Calu3 (cell line): ENCODE results near the gene MYOM1. TPM values are rescaled to one million over a fixed set of nuclear protein-coding genes. Genes with fewer than 3 reads are reported as not detected.
A peak's percentile ranks its signal among the peaks of the same experiment; 100 is the strongest.

Experiments used
- BruUV-seq: library from RNA; stranded (reverse); fragments of 400-500 nt; replicated peaks from 2 replicates; lab custom pipeline; 2021; lab: Mats Ljungman, UMichigan
- CTCF ChIA-PET: fragments of 300-600 bp; sonication (Branson Sonifier 250); formaldehyde crosslinking; loops from one replicate; lab custom pipeline; 2022; ENCODE audit warnings: antibody characterized with exemption; lab: Charles Lee
- DNase-seq: peaks from one replicate; pipeline ENCODE4 v3.0.0; 2022
- H3K27ac Mint-ChIP-seq: one replicate; pipeline ENCODE4 v1.8.0; 2022; ENCODE audit warnings: mixed read lengths; ENCODE audit not compliant: unreplicated experiment
- H3K27me3 Mint-ChIP-seq: one replicate; pipeline ENCODE4 v1.8.0; 2022; ENCODE audit warnings: mixed read lengths; ENCODE audit not compliant: unreplicated experiment
- H3K36me3 Mint-ChIP-seq: one replicate; pipeline ENCODE4 v1.8.0; 2022; ENCODE audit warnings: mild to moderate bottlenecking, moderate library complexity, mixed read lengths; ENCODE audit not compliant: insufficient read depth, unreplicated experiment
- H3K4me1 Mint-ChIP-seq: one replicate; pipeline ENCODE4 v1.8.0; 2022; ENCODE audit warnings: mild to moderate bottlenecking, low read depth, mixed read lengths; ENCODE audit not compliant: unreplicated experiment
- H3K4me3 Mint-ChIP-seq: one replicate; pipeline ENCODE4 v1.8.0; 2022; ENCODE audit warnings: mild to moderate bottlenecking, low read depth, moderate library complexity, mixed read lengths; ENCODE audit not compliant: unreplicated experiment
- H3K9me3 Mint-ChIP-seq: one replicate; pipeline ENCODE4 v1.8.0; 2022; ENCODE audit warnings: low read depth, mixed read lengths; ENCODE audit not compliant: unreplicated experiment
- intact Hi-C: fragments of 100-400 bp; cut with micrococcal nuclease; formaldehyde crosslinking; loops from one replicate; pipeline ENCODE4 v1.10.0; 2022; ENCODE audit not compliant: unreplicated experiment
- total RNA-seq: library from RNA; stranded (reverse); gene quantifications from 2 replicates; pipeline ENCODE4 v1.2.3, GENCODE V29; 2022
- TF ChIP-seq, protein P1 (sequence below): fragments of 200-600 bp; IDR thresholded peaks from one replicate; pipeline ENCODE4 v1.8.0; 2022; ENCODE audit warnings: antibody characterized with exemption; ENCODE audit not compliant: unreplicated experiment

Gene MYOM1
- total RNA-seq, 1 experiment from 2014 or later, result 16.5 TPM

DNA sequence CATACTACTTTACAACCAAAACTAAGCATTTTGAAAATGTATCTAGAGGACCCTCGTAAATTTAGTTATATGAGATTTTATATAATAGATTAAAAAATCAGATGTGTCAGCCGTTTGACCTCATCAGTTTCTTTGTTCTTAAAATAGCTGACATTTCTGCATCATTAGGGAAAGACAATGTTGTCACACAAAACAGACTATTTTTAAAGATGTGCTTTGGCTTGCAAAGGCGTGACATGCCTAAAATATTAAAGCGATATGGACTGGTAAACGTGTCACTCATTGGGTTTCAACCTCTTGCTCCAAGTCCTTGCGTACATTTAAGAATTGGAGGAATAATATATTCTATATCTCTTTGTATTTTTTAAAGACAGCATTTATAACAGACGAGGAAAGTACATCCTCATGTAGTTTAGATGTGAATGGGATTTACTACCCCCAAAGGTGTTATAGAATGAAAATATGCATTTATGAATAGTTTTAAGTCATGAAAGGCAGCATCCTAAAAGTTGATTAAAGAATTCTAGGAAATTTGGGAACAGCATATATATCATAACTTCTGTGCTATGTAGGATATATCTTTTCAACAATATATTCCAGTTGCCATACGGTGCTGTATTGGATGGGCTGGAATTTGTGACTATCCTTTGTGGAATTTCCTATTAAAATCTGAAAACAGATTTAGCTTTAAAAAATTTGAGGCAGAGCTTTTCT lies 31.6 kb upstream of the MYOM1 start:
- H3K4me1 Mint-ChIP-seq, result peaks cover 42% of the 10 kb centered on the region
- H3K4me3 Mint-ChIP-seq, result peak overlapping the region; percentile 49
- BruUV-seq, result no TSS peak
- TF ChIP-seq, protein P1, sequence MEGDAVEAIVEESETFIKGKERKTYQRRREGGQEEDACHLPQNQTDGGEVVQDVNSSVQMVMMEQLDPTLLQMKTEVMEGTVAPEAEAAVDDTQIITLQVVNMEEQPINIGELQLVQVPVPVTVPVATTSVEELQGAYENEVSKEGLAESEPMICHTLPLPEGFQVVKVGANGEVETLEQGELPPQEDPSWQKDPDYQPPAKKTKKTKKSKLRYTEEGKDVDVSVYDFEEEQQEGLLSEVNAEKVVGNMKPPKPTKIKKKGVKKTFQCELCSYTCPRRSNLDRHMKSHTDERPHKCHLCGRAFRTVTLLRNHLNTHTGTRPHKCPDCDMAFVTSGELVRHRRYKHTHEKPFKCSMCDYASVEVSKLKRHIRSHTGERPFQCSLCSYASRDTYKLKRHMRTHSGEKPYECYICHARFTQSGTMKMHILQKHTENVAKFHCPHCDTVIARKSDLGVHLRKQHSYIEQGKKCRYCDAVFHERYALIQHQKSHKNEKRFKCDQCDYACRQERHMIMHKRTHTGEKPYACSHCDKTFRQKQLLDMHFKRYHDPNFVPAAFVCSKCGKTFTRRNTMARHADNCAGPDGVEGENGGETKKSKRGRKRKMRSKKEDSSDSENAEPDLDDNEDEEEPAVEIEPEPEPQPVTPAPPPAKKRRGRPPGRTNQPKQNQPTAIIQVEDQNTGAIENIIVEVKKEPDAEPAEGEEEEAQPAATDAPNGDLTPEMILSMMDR, result no peak
- H3K9me3 Mint-ChIP-seq, result no peaks in the 10 kb centered on the region
- H3K27me3 Mint-ChIP-seq, result no peaks in the 10 kb centered on the region
- H3K27ac Mint-ChIP-seq, result peak overlapping the region; percentile 58
- CTCF ChIA-PET, result interaction anchor here (0.8 to 0.9 kb wide), 2 partner anchors 41 to 376 kb away, joined by 3 read pairs; no protein-coding TSS in a partner anchor
- no peak for DNase-seq
- H3K36me3 Mint-ChIP-seq, result peaks cover 91% of the 10 kb centered on the region
- intact Hi-C loops, result no loop called here

DNA sequence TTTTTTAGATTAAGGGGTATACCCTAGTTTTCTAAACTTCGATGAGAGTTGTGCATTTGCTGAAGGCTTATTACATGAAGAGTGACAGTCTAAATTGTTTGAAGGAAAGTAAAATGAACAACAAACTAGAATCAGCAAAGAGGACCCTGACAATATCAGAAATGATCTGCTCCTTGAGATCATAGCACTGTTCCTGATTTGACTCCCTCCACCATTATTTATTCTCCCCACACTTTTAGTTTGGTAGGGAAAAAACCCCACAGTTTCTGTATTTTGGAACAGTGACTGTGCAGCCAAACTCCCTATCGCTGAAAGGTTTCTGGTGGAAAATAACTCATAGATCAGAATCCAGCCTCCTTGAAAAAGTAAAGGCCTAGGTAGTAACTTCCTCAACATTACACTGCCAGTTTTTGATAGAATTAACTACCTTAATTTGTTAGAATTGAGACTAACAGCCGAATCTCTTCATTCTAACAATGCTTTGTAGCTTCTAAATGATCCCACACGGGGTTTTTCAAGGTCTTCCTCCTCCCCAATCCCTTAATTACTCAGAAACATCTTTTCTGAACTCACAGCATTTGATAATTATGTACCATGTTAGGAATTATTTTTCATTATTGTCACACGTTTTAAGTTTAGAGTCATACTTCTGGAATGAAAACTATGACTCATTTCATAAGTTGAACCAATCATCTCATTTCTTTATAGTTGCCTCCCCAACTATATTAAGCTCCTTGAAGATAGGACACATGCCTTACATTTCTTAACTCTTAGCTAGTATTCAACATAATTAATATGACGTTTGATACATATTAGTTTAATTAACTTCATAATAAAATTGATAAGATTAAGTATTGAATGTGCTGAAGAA lies 30.7 kb upstream of the MYOM1 start:
- intact Hi-C loops, result no loop called here
- Mint-ChIP-seq H3K36me3 (peaks cover 91% of the 10 kb centered on the region), H3K4me1 (peaks cover 43% of the 10 kb centered on the region), H3K27me3 (no peaks in the 10 kb centered on the region), H3K27ac (peak overlapping the region; percentile 83), H3K9me3 (no peaks in the 10 kb centered on the region), H3K4me3 (peak overlapping the region; percentile 79)
- TF ChIP-seq, protein P1, result no peak
- no peak for DNase-seq
- BruUV-seq, result TSS peak; percentile 15
- CTCF ChIA-PET, result interaction anchor here (0.8 to 0.9 kb wide), 2 partner anchors 40 to 375 kb away, joined by 3 read pairs; no protein-coding TSS in a partner anchor

DNA sequence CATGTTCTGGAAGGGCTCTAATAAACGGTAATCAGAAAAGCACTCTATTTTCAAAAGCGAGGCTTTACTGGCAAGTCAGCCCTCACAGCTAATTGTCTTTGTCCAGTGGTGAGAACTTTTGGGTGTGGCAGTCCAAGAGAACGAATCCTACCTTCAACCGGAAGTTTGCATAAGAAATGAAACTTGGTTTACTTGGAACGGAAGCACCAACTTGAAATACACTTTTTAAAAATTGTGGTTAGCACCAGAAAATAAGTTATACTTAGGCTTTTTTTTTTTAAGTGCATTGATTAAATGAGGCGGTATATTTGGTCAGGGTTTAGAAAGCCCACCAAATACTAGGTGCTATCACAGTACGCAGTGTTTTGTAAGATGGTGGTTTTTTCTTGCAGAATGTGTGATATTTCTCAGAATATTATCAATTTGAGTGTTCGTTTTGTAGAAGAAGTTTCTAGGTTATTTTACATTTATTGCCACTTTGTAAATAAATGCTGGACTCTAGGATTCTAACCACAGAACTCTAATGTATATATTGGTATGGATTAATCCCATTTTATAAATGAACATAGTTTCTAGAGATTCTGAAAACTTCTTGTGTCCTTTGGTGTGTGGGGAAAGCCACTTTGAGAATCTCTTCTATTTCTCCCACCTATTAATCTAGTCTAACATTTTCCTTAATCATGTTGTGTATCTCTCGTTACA lies 29.0 kb upstream of the MYOM1 start:
- peaks cover 38% of the 10 kb centered on the region for H3K4me1 Mint-ChIP-seq
- intact Hi-C loops, result loop anchor here (5.0 to 10.0 kb wide), 7 partner anchors 37 to 312 kb away; no protein-coding TSS in a partner anchor
- H3K4me3 Mint-ChIP-seq, result peak overlapping the region; percentile 79
- TF ChIP-seq, protein P1, result no peak
- BruUV-seq, result TSS peak; percentile 60
- H3K36me3 Mint-ChIP-seq, result peaks cover 74% of the 10 kb centered on the region
- H3K27ac Mint-ChIP-seq, result peak overlapping the region; percentile 83
- DNase-seq, result peak; percentile 30
- H3K9me3 Mint-ChIP-seq, result no peaks in the 10 kb centered on the region
- CTCF ChIA-PET, result interaction anchor here (1.2 to 1.8 kb wide), 3 partner anchors 15 to 39 kb away, joined by 3 to 5 read pairs (median 4); no protein-coding TSS in a partner anchor
- no peaks in the 10 kb centered on the region for H3K27me3 Mint-ChIP-seq
